Measurements from ENCODE around the gene PHTF1. TPM values are rescaled to one million over a fixed set of nuclear protein-coding genes. Genes with fewer than 3 reads are reported as not detected.

Gene PHTF1
- total and polyA plus RNA-seq, 8 donors, result 4.6 to 12.9 (median 6.3) TPM

DNA sequence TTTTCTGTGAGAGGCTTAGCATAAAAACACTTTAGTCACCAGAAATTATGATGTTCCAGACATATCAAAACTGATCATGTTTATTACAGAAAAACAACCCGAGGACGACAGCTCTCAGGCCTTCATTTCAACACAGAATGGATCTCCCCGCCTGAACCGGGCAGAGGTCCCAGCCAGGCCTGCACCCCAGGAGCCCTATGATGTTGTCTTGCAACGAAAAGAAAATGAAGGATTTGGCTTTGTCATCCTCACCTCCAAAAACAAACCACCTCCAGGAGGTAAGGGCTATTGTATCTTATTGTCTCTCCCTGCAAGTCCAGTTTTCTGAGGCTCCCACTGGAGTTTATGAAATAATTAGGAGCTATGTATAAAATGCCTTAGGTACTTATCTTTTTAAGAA is 105.5 kb downstream of the PHTF1 start:
- 91 to 94% methylated on average over 5 of the region's 5 CpGs for WGBS, 2 donors
- H3K4me3 ChIP-seq, result no peak overlapping the region
- DNase-seq (no peak), ATAC-seq (no peak), FAIRE-seq (no peak)
- no peak for TF ChIP-seq CTCF (IDR thresholded peaks at IDR 0.05)
- no peaks in the 10 kb centered on the region for H3K27me3 ChIP-seq
- intact Hi-C loops (cut with DNase I), result no loop called here
- H3K36me3 ChIP-seq, result no peaks in the 10 kb centered on the region
- no peak overlapping the region for H3K27ac ChIP-seq
- H3K9me3 ChIP-seq, result no peaks in the 10 kb centered on the region
- H3K4me1 ChIP-seq, result no peaks in the 10 kb centered on the region

GRCh38 chr1:113652771-113653170 is 106.5 kb downstream of the PHTF1 start:
- Histone ChIP-seq H3K9me3 (no peaks in the 10 kb centered on the region), H3K4me1 (no peaks in the 10 kb centered on the region), H3K4me3 (no peak overlapping the region), H3K27me3 (no peaks in the 10 kb centered on the region), H3K36me3 (peaks cover 0 to 1% (median 0%) of the 10 kb centered on the region in 3 donors), H3K27ac (no peak overlapping the region)
- FAIRE-seq (no peak), ATAC-seq (no peak), DNase-seq (no peak)
- TF ChIP-seq CTCF (IDR thresholded peaks at IDR 0.05), result no peak
- intact Hi-C loops (cut with DNase I), result no loop called here

GRCh38 chr1:113648478-113648877 is 110.8 kb downstream of the PHTF1 start:
- no peak for ATAC-seq
- no peak for DNase-seq
- Histone ChIP-seq H3K27me3 (no peaks in the 10 kb centered on the region), H3K4me3 (no peak overlapping the region), H3K4me1 (no peaks in the 10 kb centered on the region), H3K27ac (no peak overlapping the region), H3K36me3 (peaks cover 0 to 10% (median 0%) of the 10 kb centered on the region in 3 donors), H3K9me3 (no peaks in the 10 kb centered on the region)
- FAIRE-seq, result no peak
- TF ChIP-seq CTCF (IDR thresholded peaks at IDR 0.05), result no peak
- intact Hi-C loops (cut with DNase I), result no loop called here

DNA sequence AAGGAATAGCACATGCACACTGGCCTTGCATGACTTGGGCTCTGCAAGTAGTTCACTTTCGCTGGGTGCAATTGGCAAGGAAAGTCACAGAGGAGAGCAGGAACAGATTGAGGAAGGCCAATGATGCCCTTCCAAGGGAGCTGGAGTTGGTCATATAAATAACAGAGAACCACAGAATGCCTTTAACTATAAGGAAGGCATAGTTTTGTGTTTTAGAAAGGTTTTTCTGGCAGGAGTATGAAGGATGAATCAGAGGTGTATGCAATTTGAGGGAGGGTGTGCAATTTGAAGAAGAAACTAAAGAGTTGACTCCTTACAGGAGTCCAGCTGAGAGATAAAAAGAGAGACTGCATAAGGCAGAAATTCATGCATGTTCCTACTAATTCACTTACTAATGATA is 112.1 kb downstream of the PHTF1 start:
- Histone ChIP-seq H3K9me3 (no peaks in the 10 kb centered on the region), H3K36me3 (peaks cover 0 to 20% (median 0%) of the 10 kb centered on the region in 3 donors), H3K4me3 (no peak overlapping the region), H3K4me1 (no peaks in the 10 kb centered on the region), H3K27ac (no peak overlapping the region), H3K27me3 (no peaks in the 10 kb centered on the region)
- no peak for TF ChIP-seq CTCF (IDR thresholded peaks at IDR 0.05)
- DNase-seq, result no peak
- intact Hi-C loops (cut with DNase I), result no loop called here
- ATAC-seq, result no peak
- WGBS, 2 donors, result 96 to 100% methylated on average over 1 of the region's 1 CpG
- no peak for FAIRE-seq

Other genes with a start within 250 kb of the PHTF1 start
- 10 to 100 TPM in 5 of 6 donors, 1 to 10 TPM in 1; 9.6 to 13.6 (median 10.5) TPM for gene RSBN1, start 53.0 kb upstream of the PHTF1 start, total RNA-seq
- 1 to 10 TPM; 3.5 to 5.6 TPM for gene RSBN1, start 53.0 kb upstream of the PHTF1 start, polyA plus RNA-seq
- gene PTPN22, start 112.2 kb upstream of the PHTF1 start, total RNA-seq, result 1 to 10 TPM in 4 of 6 donors, under 1 TPM in 2; 0.75 to 2.3 (median 1.2) TPM
- gene PTPN22, start 112.2 kb upstream of the PHTF1 start, polyA plus RNA-seq, result 1 to 10 TPM in 1 of 2 donors, under 1 TPM in 1; 0.57 to 1.2 TPM
- gene BCL2L15, start 128.1 kb upstream of the PHTF1 start, total RNA-seq, result 10 to 100 TPM; 13.9 to 25.8 (median 16.2) TPM
- 10 to 100 TPM in 1 of 2 donors, 1 to 10 TPM in 1; 4.9 to 13.6 TPM for gene BCL2L15, start 128.1 kb upstream of the PHTF1 start, polyA plus RNA-seq
- 10 to 100 TPM in 5 of 6 donors, 1 to 10 TPM in 1; 8.2 to 16.4 (median 11.8) TPM for gene AP4B1, start 145.3 kb upstream of the PHTF1 start, total RNA-seq
- gene AP4B1, start 145.3 kb upstream of the PHTF1 start, polyA plus RNA-seq, result 10 to 100 TPM; 17.4 to 37.5 TPM
- 1 to 10 TPM in 5 of 6 donors, under 1 TPM in 1; 0.71 to 2.7 (median 1.5) TPM for gene DCLRE1B, start 145.8 kb upstream of the PHTF1 start, total RNA-seq
- gene DCLRE1B, start 145.8 kb upstream of the PHTF1 start, polyA plus RNA-seq, result 1 to 10 TPM in 1 of 2 donors, under 1 TPM in 1; 0.68 to 1.2 TPM
- gene HIPK1, start 169.8 kb upstream of the PHTF1 start, total RNA-seq, result 10 to 100 TPM; 27.9 to 42.1 (median 30.4) TPM
- gene HIPK1, start 169.8 kb upstream of the PHTF1 start, polyA plus RNA-seq, result 10 to 100 TPM in 1 of 2 donors, 1 to 10 TPM in 1; 6.8 to 16.5 TPM
- 10 to 100 TPM in 3 of 6 donors, 1 to 10 TPM in 3; 3.7 to 39.2 (median 11.0) TPM for gene OLFML3, start 220.0 kb upstream of the PHTF1 start, total RNA-seq
- 10 to 100 TPM in 1 of 2 donors, 1 to 10 TPM in 1; 9.1 to 11.3 TPM for gene OLFML3, start 220.0 kb upstream of the PHTF1 start, polyA plus RNA-seq